Sigmoid colon (tissue), 3 donors: ENCODE data around the gene MYO1G.

ENCODE experiments used
- CTCF ChIP-seq, 4 experiments: fragments of 450-650 bp in 3 of 4; fragments of 200-600 bp in 1 of 4; IDR thresholded peaks; one replicate each; pipeline ENCODE4 v1.5.1; 2016 to 2019; ENCODE audit warnings: antibody characterized with exemption in 4 of 4, mild to moderate bottlenecking in 3 of 4, moderate library complexity in 2 of 4
- POLR2A ChIP-seq, 2 donors: fragments of 450-650 bp; IDR thresholded peaks; one replicate each; pipeline ENCODE4 v1.6.1; 2016; ENCODE audit warnings: antibody characterized with exemption in 2 of 2, mild to moderate bottlenecking in 2 of 2, moderate library complexity in 2 of 2

GRCh38 chr7:44971902-44972441 lies 6.8 kb downstream of the MYO1G start:
- TF ChIP-seq CTCF (IDR thresholded peaks at IDR 0.05) = no peak
- no peak for TF ChIP-seq POLR2A (IDR thresholded peaks at IDR 0.05)
